Keratinocyte (primary cell): Measurements from ENCODE around the gene IGF2BP2. TPM values are rescaled to one million over a fixed set of nuclear protein-coding genes. Genes with fewer than 3 reads are reported as not detected.

ENCODE experiments used
- DNase-seq: peaks from one replicate; pipeline ENCODE4 v3.0.0-alpha.2; 2011; ENCODE audit warnings: low read depth, missing footprints, low spot score
- FAIRE-seq: peaks from 2 replicates; lab custom pipeline; 2011; peaks lifted over from hg19 to GRCh38; lab: Jason Lieb, UNC
- H2AFZ ChIP-seq: 2 replicates; pipeline ENCODE4 v1.6.0; 2012; ENCODE audit warnings: low read length, control low read depth, inconsistent platforms; ENCODE audit not compliant: control insufficient read depth
- H3K27ac ChIP-seq: 2 replicates; pipeline ENCODE4 v1.5.1; 2011; ENCODE audit warnings: low read length; ENCODE audit not compliant: control insufficient read depth, insufficient read depth
- H3K27me3 ChIP-seq: 3 replicates; pipeline ENCODE4 v1.6.0; 2011; ENCODE audit warnings: low read length; ENCODE audit not compliant: control insufficient read depth, insufficient read depth; ENCODE audit errors: extremely low read depth
- H3K36me3 ChIP-seq, 2 experiments: 2 replicates in 1 of 2; 3 replicates in 1 of 2; pipeline ENCODE4 v1.5.1; 2011; ENCODE audit warnings: low read length in 2 of 2, mild to moderate bottlenecking in 1 of 2; ENCODE audit not compliant: control insufficient read depth in 2 of 2, insufficient read depth in 2 of 2; ENCODE audit errors: extremely low read depth in 1 of 2
- H3K4me1 ChIP-seq: 3 replicates; pipeline ENCODE4 v1.5.1; 2011; ENCODE audit warnings: low read length; ENCODE audit not compliant: control insufficient read depth, insufficient read depth; ENCODE audit errors: extremely low read depth
- H3K4me2 ChIP-seq: 3 replicates; pipeline ENCODE4 v1.6.0; 2011; ENCODE audit warnings: low read depth, low read length; ENCODE audit not compliant: control insufficient read depth, insufficient read depth; ENCODE audit errors: extremely low read depth
- H3K4me3 ChIP-seq, 3 experiments: fragments of 200-600 bp in 1 of 3; sonication (generic) in 1 of 3; 2 replicates in 2 of 3; 3 replicates in 1 of 3; pipeline ENCODE4 v1.5.1; 2011 to 2016; ENCODE audit warnings: low read length in 3 of 3, mild to moderate bottlenecking in 3 of 3, control low read depth in 2 of 3, inconsistent platforms in 1 of 3, low read depth in 1 of 3, mixed read lengths in 1 of 3, mixed run types in 1 of 3, moderate library complexity in 1 of 3; ENCODE audit not compliant: control insufficient read depth in 2 of 3, insufficient read depth in 2 of 3; ENCODE audit errors: extremely low read depth in 1 of 3
- H3K79me2 ChIP-seq: 2 replicates; pipeline ENCODE4 v1.6.0; 2012; ENCODE audit warnings: low read length; ENCODE audit not compliant: control insufficient read depth, insufficient read depth
- H3K9ac ChIP-seq: 3 replicates; pipeline ENCODE4 v1.6.0; 2011; ENCODE audit warnings: low read length; ENCODE audit not compliant: control insufficient read depth, insufficient read depth; ENCODE audit errors: extremely low read depth
- H3K9me1 ChIP-seq: 3 replicates; pipeline ENCODE4 v1.6.0; 2011; ENCODE audit warnings: low read length; ENCODE audit not compliant: control insufficient read depth, insufficient read depth; ENCODE audit errors: extremely low read depth
- H3K9me3 ChIP-seq: 2 replicates; pipeline ENCODE4 v1.5.1; 2012; ENCODE audit warnings: low read depth, low read length; ENCODE audit not compliant: control insufficient read depth
- H4K20me1 ChIP-seq: 3 replicates; pipeline ENCODE4 v1.6.0; 2011; ENCODE audit warnings: low read length; ENCODE audit not compliant: control insufficient read depth, insufficient read depth; ENCODE audit errors: extremely low read depth
- CTCF ChIP-seq, 3 experiments: IDR thresholded peaks in 1 of 3; conservative IDR thresholded peaks in 1 of 3; optimal IDR thresholded peaks in 1 of 3; 2 replicates in 2 of 3; 3 replicates in 1 of 3; pipeline versions ENCODE3 to v1.5.1; 2011; ENCODE audit warnings: low read length in 3 of 3, mild to moderate bottlenecking in 3 of 3, moderate library complexity in 2 of 3, control low read depth in 1 of 3, inconsistent platforms in 1 of 3; ENCODE audit not compliant: insufficient read depth in 2 of 3; ENCODE audit errors: extremely low read depth in 1 of 3
- EZH2 ChIP-seq: IDR thresholded peaks from one replicate; pipeline ENCODE4 v1.6.1; 2012; ENCODE audit warnings: inconsistent platforms, mild to moderate bottlenecking, low read length, moderate library complexity
- dilution Hi-C: fragments of 300-500 bp; cut with MboI; formaldehyde crosslinking; loops from one replicate; pipeline ENCODE4 v1.7.0; 2020; ENCODE audit warnings: low sequenced_read_pairs; ENCODE audit not compliant: extremely low pct_ligation_motif_present
- polyA plus RNA-seq, 5 experiments: library from polyadenylated mRNA; depleted of rRNA in 3 of 5; stranded (reverse) in 3 of 5; stranded (forward) in 1 of 5; unstranded in 1 of 5; fragments of >200 nt; gene quantifications; 1 replicate in 1 of 5; 2 replicates in 3 of 5; 3 replicates in 1 of 5; pipeline versions ENCODE4 v1.2.1 to v1.2.3, GENCODE V29; 2011 to 2012; ENCODE audit warnings: missing spikeins in 2 of 5, low read depth in 1 of 5, low replicate concordance in 1 of 5

Gene IGF2BP2
- polyA plus RNA-seq, 1 donor (not counting 4 experiments of a cell fraction or from before 2014, with no cell fraction given), result 21.2 TPM

GRCh38 chr3:185797993-185798830 lies 26.6 kb downstream of the IGF2BP2 start:
- no peak overlapping the region for H3K9ac ChIP-seq
- no peak for DNase-seq
- dilution Hi-C loops, result no loop called here

GRCh38 chr3:185797108-185797881 lies 27.5 kb downstream of the IGF2BP2 start:
- FAIRE-seq (peak; percentile 17), DNase-seq (no peak)
- Histone ChIP-seq H3K9ac (peak overlapping the region; percentile 74), H3K4me3 (peak overlapping the region in 2 of 3 experiments; percentile 4 to 25), H3K27ac (peak overlapping the region; percentile 95), H3K9me1 (peaks cover 5% of the 10 kb centered on the region), H4K20me1 (peaks cover 30% of the 10 kb centered on the region), H2AFZ (no peak overlapping the region), H3K4me2 (peak overlapping the region; percentile 71), H3K27me3 (no peaks in the 10 kb centered on the region), H3K4me1 (peaks cover 38% of the 10 kb centered on the region), H3K79me2 (peaks cover 94% of the 10 kb centered on the region), H3K36me3 (peaks cover 0 to 2% of the 10 kb centered on the region in 2 experiments), H3K9me3 (no peaks in the 10 kb centered on the region)
- no peak for TF ChIP-seq CTCF (optimal IDR thresholded peaks at IDR 0.05 in 1 of 3, IDR thresholded peaks at IDR 0.05 in 1 of 3, conservative IDR thresholded peaks at IDR 0.05 in 1 of 3; ENCODE audit: extremely low read depth in 1 of 3, insufficient read depth in 2 of 3, low read length in 3 of 3)
- no peak for TF ChIP-seq EZH2
- dilution Hi-C loops, result no loop called here

More at GRCh38 chr3:185797993-185798830, 26.6 kb downstream of the IGF2BP2 start:
- Histone ChIP-seq H3K27ac (peak overlapping the region; percentile 95), H3K4me1 (peaks cover 39% of the 10 kb centered on the region), H4K20me1 (peaks cover 29% of the 10 kb centered on the region), H3K9me3 (no peaks in the 10 kb centered on the region), H3K4me3 (no peak overlapping the region), H3K9me1 (peaks cover 3% of the 10 kb centered on the region), H3K27me3 (no peaks in the 10 kb centered on the region), H2AFZ (no peak overlapping the region), H3K4me2 (peak overlapping the region; percentile 19), H3K79me2 (peaks cover 94% of the 10 kb centered on the region), H3K36me3 (peaks cover 0 to 2% of the 10 kb centered on the region in 2 experiments)
- FAIRE-seq, result no peak
- TF ChIP-seq EZH2, result no peak
